ENCODE measurements around the gene MRPL41.
A peak's percentile ranks its signal among the peaks of the same experiment; 100 is the strongest.
"Not testable (repeated sequence)": the region's sequence is repeated elsewhere in the genome, so short reads cannot be mapped to it uniquely, and the experiment has no call there.

Gene MRPL41

GRCh38 chr9:137553654-137554053 is 2.0 kb downstream of the MRPL41 start:
- DNase-seq (ENCODE audit: low spot score): not testable (repeated sequence)

GRCh38 chr9:137554349-137554748 is 2.7 kb downstream of the MRPL41 start:
- DNase-seq (ENCODE audit: low spot score): no peak

- DNase-seq (ENCODE audit: low spot score): no peak
These were observed 3.5 kb downstream of the MRPL41 start for GRCh38 chr9:137555179-137555578.

GRCh38 chr9:137556069-137556838 is 4.6 kb downstream of the MRPL41 start:
- peak; percentile 39 for DNase-seq (ENCODE audit: low spot score)

GRCh38 chr9:137558127-137558526 is 6.4 kb downstream of the MRPL41 start:
- no peak for DNase-seq (ENCODE audit: low spot score)

- DNase-seq (ENCODE audit: low spot score): no peak
These were observed 12.5 kb downstream of the MRPL41 start for GRCh38 chr9:137564134-137564533.

GRCh38 chr9:137564817-137565411 is 13.2 kb downstream of the MRPL41 start:
- DNase-seq (ENCODE audit: low spot score): no peak

- DNase-seq (ENCODE audit: low spot score): not testable (repeated sequence)
These were observed 16.8 kb downstream of the MRPL41 start for GRCh38 chr9:137568445-137568844.

DNA sequence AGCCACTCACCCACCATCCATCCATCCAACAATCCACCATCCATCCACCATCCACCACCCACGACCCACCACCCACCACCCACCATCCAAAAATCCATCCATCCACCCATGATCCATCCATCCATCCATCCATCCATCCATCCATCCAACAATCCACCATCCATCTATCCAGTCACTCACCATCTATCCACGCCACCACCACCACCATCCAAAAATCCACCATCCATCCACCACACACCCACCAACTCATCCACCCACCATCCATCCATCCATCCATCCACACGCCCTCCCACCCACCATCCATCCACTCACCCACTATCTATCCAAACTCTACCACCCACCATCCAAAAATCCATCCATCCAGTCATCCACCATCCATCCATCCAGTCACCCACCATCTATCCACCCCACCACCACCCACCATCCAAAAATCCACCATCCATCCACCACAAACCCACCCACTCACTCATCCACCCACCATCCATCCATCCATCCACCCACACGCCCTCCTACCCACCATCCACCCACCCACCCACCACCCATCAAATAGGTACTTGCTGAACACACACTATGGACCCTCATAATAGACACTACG is 18.0 kb downstream of the MRPL41 start:
- DNase-seq (ENCODE audit: low spot score): no peak

- no peak for DNase-seq (ENCODE audit: low spot score)
These were observed 18.9 kb downstream of the MRPL41 start for GRCh38 chr9:137570566-137570965.

GRCh38 chr9:137574192-137574591 is 22.5 kb downstream of the MRPL41 start:
- DNase-seq (ENCODE audit: low spot score): no peak

DNA sequence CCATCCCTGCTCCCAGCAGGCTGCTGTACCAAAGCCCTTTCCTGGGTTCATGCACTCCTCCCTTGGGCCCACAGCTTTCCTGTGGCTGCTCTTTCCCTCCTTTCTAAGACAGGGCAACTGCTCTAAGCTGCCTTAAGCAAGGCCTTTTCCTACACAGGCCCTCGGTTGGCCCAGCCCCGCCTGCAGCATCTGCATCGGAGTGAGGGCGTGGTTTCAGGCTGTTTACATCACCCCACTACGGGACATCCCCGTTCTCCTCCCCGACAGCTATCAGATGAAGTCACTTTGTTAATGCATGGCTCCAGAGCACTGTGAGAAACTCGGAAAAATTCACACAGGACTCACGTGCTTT is 23.7 kb downstream of the MRPL41 start:
- DNase-seq (ENCODE audit: low spot score): no peak

DNA sequence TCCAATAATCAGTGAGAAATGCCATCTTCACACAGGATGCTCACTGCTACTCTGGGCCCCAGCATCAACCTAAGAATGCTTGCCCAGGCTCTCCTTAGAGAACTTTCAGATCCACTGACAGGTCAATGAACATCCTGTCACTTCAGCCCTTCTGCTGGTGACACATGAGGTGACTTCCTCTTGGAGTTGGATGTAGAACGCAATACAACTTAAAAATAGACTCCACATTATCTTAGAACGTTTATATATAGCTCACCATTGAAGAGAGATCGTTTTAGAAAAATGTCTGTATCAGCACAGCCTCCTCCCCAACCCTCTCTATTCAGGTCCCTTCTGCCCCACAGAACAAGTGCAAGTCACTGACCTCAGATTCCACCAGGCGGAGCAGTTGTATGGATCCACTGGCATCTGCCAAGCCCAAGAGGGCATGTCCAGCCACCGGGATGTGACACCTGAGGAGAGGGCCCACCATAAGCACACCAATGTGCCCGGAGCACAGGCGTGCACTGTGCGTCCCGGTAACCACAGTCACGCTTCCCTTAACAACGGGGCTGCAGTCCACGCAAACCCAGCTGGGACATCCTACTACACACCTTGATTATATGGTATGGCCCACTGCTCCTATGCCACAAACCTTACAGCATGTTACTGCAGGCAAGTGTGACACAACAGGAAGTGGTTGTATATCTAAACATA is 24.2 kb downstream of the MRPL41 start:
- DNase-seq (ENCODE audit: low spot score): no peak

DNA sequence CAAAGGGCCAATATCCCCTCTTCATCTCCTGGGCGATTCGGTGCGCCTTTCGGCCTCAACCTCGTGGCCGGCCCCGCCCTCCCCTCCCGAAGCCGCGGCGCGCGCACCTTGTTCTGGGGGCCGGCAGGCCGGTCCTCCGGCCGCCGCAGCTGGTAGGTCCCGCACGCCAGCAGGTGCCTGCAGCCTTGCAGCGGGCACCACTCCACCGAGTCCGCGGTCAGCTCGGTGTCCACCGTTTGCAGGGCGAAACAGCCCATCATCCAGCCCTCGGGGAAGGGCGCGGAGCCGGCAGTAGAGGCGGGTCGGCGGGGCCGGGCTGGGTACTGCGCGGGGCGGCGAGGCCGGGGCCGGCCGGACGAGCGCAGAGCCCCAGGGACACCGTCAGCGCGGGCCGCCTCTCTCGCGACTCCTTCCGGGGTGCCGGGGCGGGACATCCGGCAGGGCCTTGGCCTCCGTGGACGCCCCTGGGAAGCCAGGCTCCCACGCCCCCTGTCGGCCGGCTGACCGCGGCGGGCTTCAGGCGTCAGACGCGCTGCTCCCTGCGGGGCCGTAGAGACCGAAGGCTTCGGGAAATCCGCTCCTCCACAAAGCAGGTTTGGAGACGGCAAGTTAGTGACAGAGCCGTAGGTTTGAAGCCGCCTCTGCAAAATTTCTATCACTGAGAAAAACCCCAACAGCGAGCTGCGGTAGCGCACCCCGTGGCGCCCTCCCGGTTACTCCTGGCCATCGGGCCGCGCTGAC is 27.0 kb downstream of the MRPL41 start, which contains the start of gene DPH7:
TSS of gene DPH7 (minus strand) at position 408 of the 741 bp plus-strand sequence. CDS start at position 260, 148 bp downstream.
- peak; percentile 96 for DNase-seq (ENCODE audit: low spot score)

DNA sequence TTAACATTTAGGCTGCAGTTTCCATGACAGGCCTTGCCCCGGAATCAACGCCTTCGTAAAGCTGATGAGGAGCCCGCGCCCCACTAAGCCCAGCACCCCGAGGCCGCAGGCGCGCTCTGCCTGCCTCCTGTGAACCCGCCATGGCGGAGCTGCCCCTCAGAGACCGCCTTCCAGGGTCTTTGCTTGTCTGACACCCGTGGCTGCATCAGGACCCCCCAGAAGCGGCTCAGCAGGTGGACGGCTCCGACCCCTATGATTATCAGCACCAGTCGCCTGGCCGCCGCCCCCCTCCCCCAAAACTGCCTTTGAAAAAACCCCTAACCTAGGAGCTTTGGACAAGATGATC is 27.6 kb downstream of the MRPL41 start:
- DNase-seq (ENCODE audit: low spot score): no peak

- no peak for DNase-seq (ENCODE audit: low spot score)
These were observed 28.7 kb downstream of the MRPL41 start for GRCh38 chr9:137580209-137580953.

GRCh38 chr9:137580954-137581322 is 29.3 kb downstream of the MRPL41 start:
- DNase-seq (ENCODE audit: low spot score): no peak

GRCh38 chr9:137581361-137582285 is 29.9 kb downstream of the MRPL41 start:
- DNase-seq (ENCODE audit: low spot score): no peak

- no peak for DNase-seq (ENCODE audit: low spot score)
These were observed 30.7 kb downstream of the MRPL41 start for GRCh38 chr9:137582286-137582860.

DNA sequence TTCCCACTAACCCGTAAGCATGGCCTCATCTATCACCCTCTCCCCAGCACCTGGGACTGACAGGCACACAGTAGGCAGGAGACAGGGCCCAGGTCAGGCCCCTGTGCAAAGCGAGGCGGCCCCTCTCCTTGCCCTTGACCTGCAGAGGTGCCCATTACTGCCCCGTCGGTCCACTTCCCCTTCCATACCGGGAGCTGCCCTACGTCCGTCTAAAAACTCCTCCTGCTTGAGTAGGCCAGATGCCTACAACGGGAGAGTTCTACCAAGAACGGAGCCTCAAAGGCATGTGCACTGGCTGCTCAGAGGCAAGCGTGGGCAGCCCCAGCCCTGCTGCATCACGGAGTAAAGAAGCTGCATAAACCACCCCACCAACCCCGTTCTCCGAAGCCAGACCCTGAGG is 31.7 kb downstream of the MRPL41 start:
- no peak for DNase-seq (ENCODE audit: low spot score)

Data from LoVo (cell line).